HEK293 (cell line): Measurements from ENCODE around the gene CDKN3.
"Not testable (repeated sequence)": the region's sequence is repeated elsewhere in the genome, so short reads cannot be mapped to it uniquely, and the experiment has no call there.

Experiments used
- CTCF ChIA-PET: fragments of 350-600 bp; formaldehyde crosslinking; extraction: SDS; loops from one replicate; lab custom pipeline; 2021; ENCODE audit warnings: antibody characterized with exemption; lab: Yijun Ruan, JAX
- POLR2A ChIA-PET: fragments of 300-600 bp; formaldehyde crosslinking; extraction: SDS; loops from one replicate; lab custom pipeline; 2020; ENCODE audit warnings: antibody characterized with exemption, inconsistent platforms; lab: Yijun Ruan, JAX
- H3K27ac ChIP-seq: fragments of 200-500 bp; sonication (Bioruptor generic); 2 replicates; pipeline ENCODE4 v1.5.1; 2014; ENCODE audit warnings: low read depth, low read length, control low read depth, inconsistent platforms; ENCODE audit errors: extremely low read depth
- H3K36me3 ChIP-seq, 2 experiments: fragments of 200-500 bp in 1 of 2; sonication (Bioruptor generic) in 1 of 2; 1 replicate in 1 of 2; 2 replicates in 1 of 2; pipeline ENCODE4 v1.5.1; 2014 to 2017; ENCODE audit warnings: inconsistent platforms in 2 of 2, low read length in 2 of 2; ENCODE audit not compliant: control insufficient read depth in 2 of 2, insufficient read depth in 1 of 2
- H3K4me1 ChIP-seq: fragments of 200-500 bp; sonication (Bioruptor generic); 2 replicates; pipeline ENCODE4 v1.5.1; 2014; ENCODE audit warnings: mild to moderate bottlenecking, low read length, inconsistent platforms; ENCODE audit not compliant: control insufficient read depth, insufficient read depth
- H3K4me3 ChIP-seq: 2 replicates; pipeline ENCODE4 v1.5.1; 2011; ENCODE audit warnings: low read depth, mild to moderate bottlenecking, control low read depth, low read length, moderate library complexity
- H3K9me3 ChIP-seq: fragments of 200-500 bp; sonication (Bioruptor generic); 2 replicates; pipeline ENCODE4 v1.5.1; 2014; ENCODE audit warnings: low read depth, low read length, inconsistent platforms; ENCODE audit not compliant: control insufficient read depth, insufficient read depth
- GLI2 ChIP-seq: fragments of 450-650 bp; formaldehyde crosslinking; IDR thresholded peaks from 2 replicates; pipeline ENCODE4; 2017; ENCODE audit warnings: missing biosample characterization, missing genetic modification characterization, low read depth, borderline replicate concordance
- HOXC10 ChIP-seq: sonication (generic); formaldehyde crosslinking; IDR thresholded peaks from 2 replicates; pipeline ENCODE4 v1.8.1; 2023; ENCODE audit warnings: mild to moderate bottlenecking, missing genetic modification reagents
- OVOL3 ChIP-seq: fragments of 450-650 bp; formaldehyde crosslinking; IDR thresholded peaks from 2 replicates; pipeline ENCODE4 v1.5.1; 2016; ENCODE audit warnings: missing biosample characterization, missing genetic modification characterization
- PATZ1 ChIP-seq: fragments of 450-650 bp; formaldehyde crosslinking; IDR thresholded peaks from 2 replicates; pipeline ENCODE4 v1.5.1; 2016; ENCODE audit warnings: missing biosample characterization, missing genetic modification characterization
- WT1 ChIP-seq: fragments of 450-650 bp; formaldehyde crosslinking; IDR thresholded peaks from 2 replicates; pipeline ENCODE4 v1.5.1; 2016; ENCODE audit warnings: missing biosample characterization, missing genetic modification characterization
- ZBTB49 ChIP-seq: fragments of 450-650 bp; formaldehyde crosslinking; IDR thresholded peaks from 2 replicates; pipeline ENCODE4 v1.5.1; 2016; ENCODE audit warnings: missing biosample characterization, missing genetic modification characterization, low read depth
- ZFP3 ChIP-seq: fragments of 450-650 bp; formaldehyde crosslinking; IDR thresholded peaks from 2 replicates; pipeline ENCODE4 v1.5.1; 2016; ENCODE audit warnings: low read depth, missing biosample characterization, missing genetic modification characterization
- ZNF155 ChIP-seq: fragments of 450-650 bp; formaldehyde crosslinking; IDR thresholded peaks from 2 replicates; pipeline ENCODE4 v1.5.1; 2016; ENCODE audit warnings: missing biosample characterization, missing genetic modification characterization
- ZNF391 ChIP-seq: fragments of 450-650 bp; formaldehyde crosslinking; IDR thresholded peaks from 2 replicates; pipeline ENCODE4 v1.5.1; 2016; ENCODE audit warnings: low read depth, missing biosample characterization, missing genetic modification characterization, borderline replicate concordance
- ZNF433 ChIP-seq: fragments of 450-650 bp; formaldehyde crosslinking; IDR thresholded peaks from 2 replicates; pipeline ENCODE4 v1.5.1; 2016; ENCODE audit warnings: missing biosample characterization, missing genetic modification characterization, low read depth
- ZNF488 ChIP-seq: fragments of 450-650 bp; formaldehyde crosslinking; IDR thresholded peaks from 2 replicates; pipeline ENCODE4 v1.5.1; 2016; ENCODE audit warnings: missing biosample characterization, missing genetic modification characterization
- ZNF514 ChIP-seq: fragments of 450-650 bp; formaldehyde crosslinking; IDR thresholded peaks from 2 replicates; pipeline ENCODE4 v1.5.1; 2016; ENCODE audit warnings: missing biosample characterization, missing genetic modification characterization
- ZNF639 ChIP-seq: fragments of 450-650 bp; formaldehyde crosslinking; IDR thresholded peaks from 2 replicates; pipeline ENCODE4 v1.5.1; 2016; ENCODE audit warnings: missing biosample characterization, missing genetic modification characterization
- ZSCAN30 ChIP-seq: fragments of 450-650 bp; IDR thresholded peaks from 2 replicates; pipeline ENCODE4 v1.5.1; 2018; ENCODE audit warnings: missing biosample characterization, mild to moderate bottlenecking, missing genetic modification characterization, moderate library complexity

Gene CDKN3

GRCh38 chr14:54392131-54392859 is 4.5 kb upstream of the CDKN3 start:
- ChIA-PET CTCF (interaction anchor here (0.6 kb wide), 1 partner anchor 439 kb away, joined by 5 read pairs; no protein-coding TSS in a partner anchor), POLR2A (no interaction called here)
- Histone ChIP-seq H3K36me3 (no peaks in the 10 kb centered on the region), H3K4me1 (no peaks in the 10 kb centered on the region), H3K9me3 (no peaks in the 10 kb centered on the region), H3K27ac (no peak overlapping the region), H3K4me3 (no peak overlapping the region)
- TF ChIP-seq PATZ1 (no peak), ZNF391 (tag by site-specific recombination) (no peak), ZSCAN30 (tag by site-specific recombination) (no peak), ZFP3 (tag by site-specific recombination) (no peak), WT1 (tag by site-specific recombination) (no peak), ZBTB49 (tag by site-specific recombination) (no peak), ZNF488 (no peak), GLI2 (no peak), ZNF155 (tag by site-specific recombination) (no peak), OVOL3 (tag by site-specific recombination) (no peak), HOXC10 (CRISPR knock-in tag) (no peak), ZNF433 (tag by site-specific recombination) (no peak), ZNF514 (tag by site-specific recombination) (no peak), ZNF639 (no peak)

GRCh38 chr14:54392986-54393884 is 3.6 kb upstream of the CDKN3 start:
- POLR2A ChIA-PET, result interaction anchor here (0.6 to 0.7 kb wide), 2 partner anchors 41 to 103 kb away, joined by 3 to 14 read pairs; no protein-coding TSS in a partner anchor
- H3K4me3 ChIP-seq, H3K27ac ChIP-seq, H3K9me3 ChIP-seq, CTCF ChIA-PET, H3K4me1 ChIP-seq, H3K36me3 ChIP-seq: not testable (repeated sequence)
